GM12878 (cell line): ENCODE results near the gene DNAAF1. TPM values are rescaled to one million over a fixed set of nuclear protein-coding genes. Genes with fewer than 3 reads are reported as not detected.

Experiments
- ATAC-seq: fragments of 200-7000 bp; cut with Tn5 transposase; 3 replicates; pipeline ENCODE4 v1.9.1; 2020; ENCODE audit warnings: mild to moderate bottlenecking, moderate library complexity
- BruUV-seq: library from RNA; stranded (reverse); fragments of 400-500 nt; replicated peaks from 2 replicates; lab custom pipeline; 2021; lab: Mats Ljungman, UMichigan
- CTCF ChIA-PET: fragments of 300-600 bp; sonication (Branson Sonifier 250); formaldehyde crosslinking; extraction: SDS; loops from one replicate; lab custom pipeline; 2021; ENCODE audit warnings: inconsistent platforms; lab: Yijun Ruan, JAX
- POLR2A ChIA-PET: fragments of 350-600 bp; formaldehyde crosslinking; extraction: SDS; loops from one replicate; lab custom pipeline; 2021; ENCODE audit warnings: inconsistent platforms; lab: Charles Lee
- RAD21 ChIA-PET: fragments of 300-600 bp; sonication (Branson Sonifier 250); formaldehyde crosslinking; loops from one replicate; lab custom pipeline; 2023; ENCODE audit warnings: antibody characterized with exemption; ENCODE audit not compliant: unreplicated experiment; lab: Charles Lee
- SMC1A ChIA-PET: fragments of 300-600 bp; sonication (Branson Sonifier 250); formaldehyde crosslinking; loops from one replicate; lab custom pipeline; 2023; ENCODE audit not compliant: unreplicated experiment, uncharacterized antibody; lab: Charles Lee
- DNase-seq: peaks from one replicate; pipeline ENCODE4 v3.0.0-alpha.2; 2011; ENCODE audit warnings: low read depth, low spot score
- FAIRE-seq: peaks from 3 replicates; lab custom pipeline; 2011; peaks lifted over from hg19 to GRCh38; lab: Jason Lieb, UNC
- H2AFZ ChIP-seq: 2 replicates; pipeline ENCODE4 v1.6.0; 2011; ENCODE audit warnings: low read depth, low read length, control low read depth; ENCODE audit not compliant: control insufficient read depth
- H3K27ac ChIP-seq: 2 replicates; pipeline ENCODE4 v1.5.1; 2011; ENCODE audit warnings: control low read depth; ENCODE audit not compliant: control insufficient read depth, insufficient read depth
- H3K27me3 ChIP-seq, 2 experiments: replicated peaks in 1 of 2; 2 replicates each; pipeline versions ENCODE4 v1.6.0 to v1.6.1; 2011; ENCODE audit warnings: low read length in 1 of 2; ENCODE audit not compliant: control insufficient read depth in 2 of 2, insufficient read depth in 2 of 2
- H3K36me3 ChIP-seq, 2 experiments: 2 replicates each; pipeline ENCODE4 v1.5.1; 2011; ENCODE audit warnings: low read length in 1 of 2; ENCODE audit not compliant: control insufficient read depth in 2 of 2, insufficient read depth in 2 of 2
- H3K4me1 ChIP-seq: 2 replicates; pipeline ENCODE4 v1.6.1; 2011; ENCODE audit warnings: mild to moderate bottlenecking, low read length, moderate library complexity, mixed read lengths; ENCODE audit not compliant: control insufficient read depth, insufficient read depth
- H3K4me2 ChIP-seq: 2 replicates; pipeline ENCODE4 v1.6.0; 2011; ENCODE audit warnings: control low read depth; ENCODE audit not compliant: control insufficient read depth, insufficient read depth
- H3K4me3 ChIP-seq: fragments of 200-600 bp; sonication (generic); 2 replicates; pipeline ENCODE4 v1.5.1; 2016
- H3K79me2 ChIP-seq: 2 replicates; pipeline ENCODE4 v1.6.0; 2011; ENCODE audit warnings: low read length; ENCODE audit not compliant: control insufficient read depth, insufficient read depth
- H3K9ac ChIP-seq: 2 replicates; pipeline ENCODE4 v1.8.0; 2011; ENCODE audit warnings: low read length, control low read depth, mixed read lengths; ENCODE audit not compliant: control insufficient read depth, insufficient read depth
- H3K9me3 ChIP-seq: replicated peaks from 3 replicates; pipeline ENCODE4 v1.5.1; 2011; ENCODE audit warnings: mild to moderate bottlenecking, low read length; ENCODE audit not compliant: control insufficient read depth, insufficient read depth
- H4K20me1 ChIP-seq: 2 replicates; pipeline ENCODE4 v1.6.0; 2011; ENCODE audit not compliant: control insufficient read depth, insufficient read depth
- ATF3 ChIP-seq: IDR thresholded peaks from 2 replicates; pipeline ENCODE4 v1.6.1; 2011; ENCODE audit warnings: low read depth, mild to moderate bottlenecking, low read length, moderate library complexity, borderline replicate concordance; ENCODE audit errors: extremely low read depth
- CBX5 ChIP-seq: sonication (generic); IDR thresholded peaks from 2 replicates; pipeline ENCODE4 v1.6.1; 2016; ENCODE audit warnings: low read depth, moderate library complexity, mild to moderate bottlenecking, inconsistent platforms
- CHD1 ChIP-seq: IDR thresholded peaks from 2 replicates; pipeline ENCODE4 v1.6.1; 2012; ENCODE audit warnings: low read depth, low read length, improper control_type of control experiment
- CHD4 ChIP-seq: fragments of 200-600 bp; sonication (generic); IDR thresholded peaks from 2 replicates; pipeline ENCODE4 v1.6.1; 2016; ENCODE audit warnings: mild to moderate bottlenecking
- E4F1 ChIP-seq: fragments of 450-650 bp; IDR thresholded peaks from 2 replicates; pipeline ENCODE4 v1.6.1; 2018; ENCODE audit warnings: borderline replicate concordance, mild to moderate bottlenecking; ENCODE audit not compliant: partially characterized antibody
- EED ChIP-seq: sonication (generic); IDR thresholded peaks from 2 replicates; pipeline ENCODE4 v1.6.1; 2016; ENCODE audit warnings: antibody characterized with exemption, low read depth
- EP300 ChIP-seq, 2 experiments: fragments of 150-350 bp in 1 of 2; IDR thresholded peaks; 2 replicates each; pipeline ENCODE4 v1.6.1; 2011 to 2012; ENCODE audit warnings: low read depth in 2 of 2, low read length in 2 of 2, borderline replicate concordance in 1 of 2, improper control_type of control experiment in 1 of 2, inconsistent platforms in 1 of 2; ENCODE audit not compliant: control insufficient read depth in 1 of 2
- FOXM1 ChIP-seq: IDR thresholded peaks from 2 replicates; pipeline ENCODE4 v1.6.1; 2012; ENCODE audit warnings: low read depth, mild to moderate bottlenecking, inconsistent platforms, low read length, moderate library complexity
- IKZF1 ChIP-seq: fragments of 450-650 bp; conservative IDR thresholded peaks from 2 replicates; pipeline ENCODE4 v1.6.1; 2017; ENCODE audit warnings: antibody characterized with exemption, mild to moderate bottlenecking
- IRF3 ChIP-seq: fragments of 450-650 bp; IDR thresholded peaks from 2 replicates; pipeline ENCODE4 v1.6.1; 2014; ENCODE audit warnings: mild to moderate bottlenecking
- JUNB ChIP-seq: IDR thresholded peaks from 2 replicates; pipeline ENCODE4 v1.6.1; 2016; ENCODE audit warnings: antibody characterized with exemption, mild to moderate bottlenecking
- MXI1 ChIP-seq: fragments of 150-350 bp; IDR thresholded peaks from 2 replicates; pipeline ENCODE4 v1.6.1; 2011; ENCODE audit warnings: low read depth, mild to moderate bottlenecking, inconsistent platforms, low read length, improper control_type of control experiment
- MYC ChIP-seq: IDR thresholded peaks from 2 replicates; pipeline ENCODE4 v1.6.1; 2011; ENCODE audit warnings: mild to moderate bottlenecking, low read length, moderate library complexity, inconsistent platforms; ENCODE audit not compliant: insufficient read depth, insufficient replicate concordance, insufficient read length, severe bottlenecking
- NFIC ChIP-seq: IDR thresholded peaks from 2 replicates; pipeline ENCODE4 v1.6.1; 2012; ENCODE audit warnings: low read depth, mild to moderate bottlenecking, inconsistent platforms, low read length, moderate library complexity
- NR2F1 ChIP-seq: fragments of 450-650 bp; conservative IDR thresholded peaks from 2 replicates; pipeline ENCODE4 v1.6.1; 2017; ENCODE audit warnings: mild to moderate bottlenecking
- RCOR1 ChIP-seq: conservative IDR thresholded peaks from 2 replicates; pipeline ENCODE4 v1.6.1; 2012; ENCODE audit warnings: low read depth, low read length, improper control_type of control experiment
- SIX5 ChIP-seq: IDR thresholded peaks from 2 replicates; pipeline ENCODE4 v1.6.1; 2011; ENCODE audit warnings: mild to moderate bottlenecking, low read depth, low read length, moderate library complexity; ENCODE audit not compliant: severe bottlenecking
- TCF3 ChIP-seq: IDR thresholded peaks from 2 replicates; pipeline ENCODE4 v1.6.1; 2012; ENCODE audit warnings: low read depth, mild to moderate bottlenecking, low read length, borderline replicate concordance; ENCODE audit not compliant: insufficient read depth
- WGBS: methylation state at CpG from one replicate; pipeline ENCODE4 v1.1.6; 2016; ENCODE audit warnings: low lambda C conversion rate; ENCODE audit not compliant: insufficient replicate concordance, insufficient coverage; ENCODE audit errors: missing lambda C conversion rate; 5-methylcytosine and 5-hydroxymethylcytosine counted together
- in situ Hi-C: fragments of 300-500 bp; cut with MboI; formaldehyde crosslinking; loops from 9 replicates; pipeline ENCODE4 v1.14.3; 2018; ENCODE audit warnings: mixed read lengths
- intact Hi-C: fragments of 100-400 bp; cut with micrococcal nuclease; formaldehyde crosslinking; loops from one replicate; pipeline ENCODE4 v1.14.2; 2022; ENCODE audit not compliant: unreplicated experiment
- polyA plus RNA-seq, 11 experiments: library from polyadenylated mRNA; depleted of rRNA in 4 of 11; unstranded in 6 of 11; stranded (reverse) in 5 of 11; fragments of >200 nt; fragmentation: Nextera tagmentation in 4 of 11; fragmentation: Illumina TruSeq in 1 of 11; extraction: Ambion mirVana in 4 of 11; extraction: Trizol in 1 of 11; gene quantifications; 1 replicate in 1 of 11; 2 replicates in 10 of 11; pipeline versions ENCODE4 v1.2.1 to v1.2.3, GENCODE V29; 2011 to 2016; ENCODE audit warnings: inconsistent platforms in 2 of 11, missing spikeins in 2 of 11, low read depth in 1 of 11
- total RNA-seq, 4 experiments: library from RNA; depleted of rRNA in 3 of 4; stranded (reverse); fragments of >200 nt in 3 of 4; fragmentation: Illumina TruSeq in 1 of 4; extraction: Trizol in 1 of 4; gene quantifications; 2 replicates each; pipeline versions ENCODE4 v1.2.1 to v1.2.3, GENCODE V29; 2013 to 2021

DNAAF1 gene
- total and polyA plus RNA-seq, 10 of the 15 experiments (the other 5 are each of a cell fraction or from before 2014, with no cell fraction given) = 0.02 to 0.76 (median 0.08) TPM; not detected in 6

GRCh38 chr16:84116720-84117493 lies 28.2 kb upstream of the DNAAF1 start, which contains the start of gene MBTPS1:
TSS of gene MBTPS1 (minus strand) at chr16:84116942. CDS start at chr16:84101783, 15,159 bp downstream.
- WGBS = 1% methylated on average over 63 of the region's 94 CpGs
- peak; percentile 98 for FAIRE-seq
- ChIA-PET CTCF (interaction anchor here (0.7 to 6.7 kb wide), 8 partner anchors 10 to 70 kb away, joined by 3 to 58 read pairs (median 3); partner anchors contain the start of genes DNAAF1, HSDL1 and TAF1C), RAD21 (interaction anchor here (1.1 to 1.6 kb wide), 5 partner anchors 16 to 70 kb away, joined by 4 to 9 read pairs (median 5); partner anchors contain the start of gene TAF1C), SMC1A (interaction anchor here (0.5 to 1.6 kb wide), 7 partner anchors 11 to 32 kb away, joined by 3 to 4 read pairs (median 4); no protein-coding TSS in a partner anchor), POLR2A (interaction anchor here (0.9 to 1.9 kb wide), 7 partner anchors 13 to 69 kb away, joined by 3 to 9 read pairs (median 3); no protein-coding TSS in a partner anchor)
- in situ Hi-C loops = no loop called here
- H3K4me2 ChIP-seq = peak within 1 kb of the TSS; percentile 95
- H3K4me1 ChIP-seq = peaks cover 11% of the 10 kb centered on the region; the same call in 1 of the 2 replicates
- intact Hi-C loops = loop anchor here (2.0 kb wide), 1 partner anchor 28 kb away; the partner anchor contains the start of genes DNAAF1 and HSDL1
- H3K27me3 ChIP-seq = no peaks in the 10 kb centered on the region
- BruUV-seq = TSS peak; percentile 96
- H3K9me3 ChIP-seq = no peaks in the 10 kb centered on the region
- peak within 1 kb of the TSS; percentile 93 for H3K4me3 ChIP-seq
- H3K79me2 ChIP-seq = peaks cover 45% of the 10 kb centered on the region
- peak within 1 kb of the TSS; percentile 93 for H2AFZ ChIP-seq
- H3K27ac ChIP-seq = peak within 1 kb of the TSS; percentile 89
- peak within 1 kb of the TSS; percentile 93 for H3K9ac ChIP-seq
- DNase-seq = peak; percentile 91
- H4K20me1 ChIP-seq = no peaks in the 10 kb centered on the region
- peak; percentile 95 for ATAC-seq
- H3K36me3 ChIP-seq = no peaks in the 10 kb centered on the region
- TF ChIP-seq E4F1 = no peak
- no peak for TF ChIP-seq ATF3
- TF ChIP-seq MXI1 = peak; percentile 84
- TF ChIP-seq MYC = no peak
- no peak for TF ChIP-seq FOXM1
- no peak for TF ChIP-seq SIX5
- no peak for TF ChIP-seq CHD4
- TF ChIP-seq CHD1 = no peak
- TF ChIP-seq JUNB = no peak
- TF ChIP-seq IKZF1 = peak; percentile 71
- no peak for TF ChIP-seq NFIC
- peak; percentile 99 for TF ChIP-seq NR2F1
- TF ChIP-seq EED = 0 out of 2 replicates have a peak, but pooled peaks have one; percentile 12
- peak; percentile 98 for TF ChIP-seq RCOR1
- peak; percentile 76 for TF ChIP-seq TCF3
- 0 out of 4 replicates have a peak, but pooled peaks of 1 of the 2 experiments have one; percentile 47 for TF ChIP-seq EP300 (IDR thresholded peaks at IDR 0.05; ENCODE audit: borderline replicate concordance in 1 of 2, control insufficient read depth in 1 of 2, low read depth in 2 of 2, low read length in 2 of 2)
- TF ChIP-seq IRF3 = no peak
- no peak for TF ChIP-seq CBX5
